Trophoblast cell (in vitro differentiated cells and primary cell): ENCODE data around the gene CD300H.

Experiments used
- DNase-seq, 2 donors: peaks; one replicate each; pipeline ENCODE4 v3.0.0-alpha.2; 2016
- H2AFZ ChIP-seq: 2 replicates; pipeline ENCODE4 v1.6.1; 2013; ENCODE audit warnings: low read length, moderate library complexity, mild to moderate bottlenecking; ENCODE audit not compliant: insufficient read depth, poor library complexity
- H2AK5ac ChIP-seq: 2 replicates; pipeline ENCODE4 v1.6.1; 2013; ENCODE audit warnings: mild to moderate bottlenecking, low read length
- H2BK120ac ChIP-seq: 2 replicates; pipeline ENCODE4 v1.6.1; 2013; ENCODE audit warnings: low read length, mild to moderate bottlenecking, moderate library complexity; ENCODE audit not compliant: insufficient read depth, poor library complexity
- H2BK12ac ChIP-seq: 2 replicates; pipeline ENCODE4 v1.6.1; 2013; ENCODE audit warnings: mild to moderate bottlenecking, low read length, moderate library complexity
- H2BK5ac ChIP-seq: 2 replicates; pipeline ENCODE4 v1.6.1; 2013; ENCODE audit warnings: low read length, low read depth, moderate library complexity, mild to moderate bottlenecking; ENCODE audit not compliant: poor library complexity
- H3K14ac ChIP-seq: 2 replicates; pipeline ENCODE4 v1.6.1; 2013; ENCODE audit warnings: mild to moderate bottlenecking, low read length
- H3K18ac ChIP-seq: 2 replicates; pipeline ENCODE4 v1.6.1; 2013; ENCODE audit warnings: mild to moderate bottlenecking, low read length
- H3K23ac ChIP-seq: 2 replicates; pipeline ENCODE4 v1.6.1; 2013; ENCODE audit warnings: low read length
- H3K27ac ChIP-seq: 2 replicates; pipeline ENCODE4 v1.5.1; 2013; ENCODE audit warnings: low read depth, mild to moderate bottlenecking, inconsistent platforms, low read length, moderate library complexity
- H3K27me3 ChIP-seq: 2 replicates; pipeline ENCODE4 v1.6.1; 2013; ENCODE audit warnings: inconsistent platforms, mild to moderate bottlenecking, low read length, moderate library complexity; ENCODE audit not compliant: insufficient read depth
- H3K36me3 ChIP-seq, 2 experiments: 1 replicate in 1 of 2; 2 replicates in 1 of 2; pipeline ENCODE4 v1.6.1; 2013; ENCODE audit warnings: low read length in 2 of 2, mild to moderate bottlenecking in 2 of 2, moderate library complexity in 1 of 2; ENCODE audit not compliant: insufficient read depth in 2 of 2, control insufficient read depth in 1 of 2
- H3K4ac ChIP-seq: 2 replicates; pipeline ENCODE4 v1.6.1; 2013; ENCODE audit warnings: low read depth, mild to moderate bottlenecking, low read length, moderate library complexity
- H3K4me1 ChIP-seq, 2 experiments: 1 replicate in 1 of 2; 2 replicates in 1 of 2; pipeline ENCODE4 v1.6.1; 2013; ENCODE audit warnings: low read length in 2 of 2, mild to moderate bottlenecking in 2 of 2, moderate library complexity in 1 of 2; ENCODE audit not compliant: insufficient read depth in 2 of 2, control insufficient read depth in 1 of 2
- H3K4me2 ChIP-seq: 2 replicates; pipeline ENCODE4 v1.6.1; 2013; ENCODE audit warnings: inconsistent platforms, mild to moderate bottlenecking, low read length, moderate library complexity
- H3K4me3 ChIP-seq: 2 replicates; pipeline ENCODE4 v1.5.1; 2013; ENCODE audit warnings: mild to moderate bottlenecking, low read depth, low read length, inconsistent platforms
- H3K79me1 ChIP-seq: one replicate; pipeline ENCODE4 v1.6.1; 2013; ENCODE audit warnings: low read length
- H3K79me2 ChIP-seq: 2 replicates; pipeline ENCODE4 v1.6.1; 2013; ENCODE audit warnings: low read length, mild to moderate bottlenecking; ENCODE audit not compliant: control insufficient read depth, insufficient read depth, poor library complexity
- H3K9ac ChIP-seq: 2 replicates; pipeline ENCODE4 v1.6.1; 2013; ENCODE audit warnings: mild to moderate bottlenecking, low read length
- H3K9me3 ChIP-seq: 2 replicates; pipeline ENCODE4 v1.6.1; 2013; ENCODE audit warnings: low read depth, mild to moderate bottlenecking, control low read depth, inconsistent platforms, low read length; ENCODE audit not compliant: insufficient read depth
- H4K12ac ChIP-seq: 2 replicates; pipeline ENCODE4 v1.6.1; 2013; ENCODE audit warnings: low read depth, mild to moderate bottlenecking, low read length, moderate library complexity
- H4K8ac ChIP-seq: 2 replicates; pipeline ENCODE4 v1.6.1; 2013; ENCODE audit warnings: low read depth, mild to moderate bottlenecking, low read length, moderate library complexity
- H4K91ac ChIP-seq: one replicate; pipeline ENCODE4 v1.6.1; 2013; ENCODE audit warnings: low read depth, mild to moderate bottlenecking, low read length, moderate library complexity
- WGBS: extraction: QIAGEN DNeasy Blood & Tissue Kit; methylation state at CpG from one replicate; pipeline ENCODE4 v1.1.7; 2013; ENCODE audit warnings: missing lambda C conversion rate; ENCODE audit not compliant: insufficient read length, insufficient coverage; ENCODE audit errors: extremely low coverage; 5-methylcytosine and 5-hydroxymethylcytosine counted together

Gene CD300H

DNA sequence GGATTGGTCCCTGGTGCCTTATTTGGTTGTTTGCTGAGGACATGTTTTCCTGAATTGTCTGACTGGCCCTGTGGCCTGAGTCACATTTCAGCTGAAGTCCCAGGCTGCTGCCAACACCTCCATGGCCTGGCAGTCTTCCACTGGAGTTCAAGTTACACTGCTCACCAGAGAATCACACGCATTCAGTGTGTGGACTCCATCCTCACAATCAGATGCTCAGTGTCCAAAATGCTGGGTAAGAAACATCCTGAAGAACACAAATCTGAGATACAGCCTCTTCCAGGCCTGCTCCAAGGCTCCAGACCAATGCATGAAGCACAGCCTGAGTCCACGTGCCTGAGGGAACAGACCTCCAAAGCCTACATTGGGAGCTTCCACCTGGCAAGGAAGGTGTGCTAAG, 55.3 kb downstream of the CD300H start:
- H3K9ac ChIP-seq: no peak overlapping the region
- H2BK120ac ChIP-seq: no peak overlapping the region
- H3K4me2 ChIP-seq: no peak overlapping the region
- no peak overlapping the region for H3K14ac ChIP-seq
- DNase-seq: no peak
- H2BK12ac ChIP-seq: no peak overlapping the region
- no peak overlapping the region for H3K4ac ChIP-seq
- H2BK5ac ChIP-seq: no peak overlapping the region
- H4K12ac ChIP-seq: no peak overlapping the region
- H4K8ac ChIP-seq: no peak overlapping the region
- WGBS: no CpG with 5 or more reads among the region's 2 CpGs
- H3K79me2 ChIP-seq: no peaks in the 10 kb centered on the region
- H3K4me3 ChIP-seq: no peak overlapping the region
- no peak overlapping the region for H3K23ac ChIP-seq
- no peaks in the 10 kb centered on the region for H3K79me1 ChIP-seq
- H3K9me3 ChIP-seq: peaks cover 15% of the 10 kb centered on the region
- no peak overlapping the region for H2AFZ ChIP-seq
- no peaks in the 10 kb centered on the region for H3K27me3 ChIP-seq
- H3K4me1 ChIP-seq: no peaks in the 10 kb centered on the region
- no peak overlapping the region for H2AK5ac ChIP-seq
- no peak overlapping the region for H3K18ac ChIP-seq
- H3K27ac ChIP-seq: no peak overlapping the region
- no peak overlapping the region for H4K91ac ChIP-seq
- no peaks in the 10 kb centered on the region for H3K36me3 ChIP-seq
